ENCODE results near the gene TTC9C.

Gene TTC9C

GRCh38 chr11:62705880-62706849 is 22.1 kb upstream of the TTC9C start:
- peak; percentile 86 for ATAC-seq
- TF ChIP-seq PATZ1 (CRISPR knock-in tag; IDR thresholded peaks at IDR 0.05; ENCODE audit: borderline replicate concordance) (peak; percentile 93; the same call in 1 of the 2 replicates), ZNF565 (CRISPR knock-in tag; conservative IDR thresholded peaks at IDR 0.05; ENCODE audit: low read depth) (peak; percentile 71; the same call in 1 of the 2 replicates), TOX (CRISPR knock-in tag; IDR thresholded peaks at IDR 0.05; ENCODE audit: borderline replicate concordance) (no peak), GLIS3 (CRISPR knock-in tag; IDR thresholded peaks at IDR 0.05) (0 out of 2 replicates have a peak, but pooled peaks have one; percentile 13)

DNA sequence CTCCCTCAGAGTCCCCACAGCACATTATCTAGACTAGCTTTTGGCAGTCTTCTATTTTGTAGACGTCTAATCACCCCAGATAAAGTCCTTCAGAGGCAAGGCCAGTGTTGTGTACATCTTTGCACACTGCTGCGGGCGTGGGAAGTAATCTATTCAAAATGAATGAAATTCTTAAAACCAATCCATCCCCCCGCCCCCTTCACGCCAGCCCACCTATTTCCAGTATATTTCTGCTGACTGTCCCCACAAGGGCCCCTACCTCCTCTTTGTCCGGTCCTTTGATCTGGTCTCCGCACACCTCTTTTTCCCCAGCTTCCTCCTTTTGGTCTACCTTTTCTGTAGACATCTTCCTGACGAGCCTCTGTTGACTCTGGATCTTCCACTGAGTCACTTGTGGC is 21.4 kb upstream of the TTC9C start:
- TF ChIP-seq, protein P1, sequence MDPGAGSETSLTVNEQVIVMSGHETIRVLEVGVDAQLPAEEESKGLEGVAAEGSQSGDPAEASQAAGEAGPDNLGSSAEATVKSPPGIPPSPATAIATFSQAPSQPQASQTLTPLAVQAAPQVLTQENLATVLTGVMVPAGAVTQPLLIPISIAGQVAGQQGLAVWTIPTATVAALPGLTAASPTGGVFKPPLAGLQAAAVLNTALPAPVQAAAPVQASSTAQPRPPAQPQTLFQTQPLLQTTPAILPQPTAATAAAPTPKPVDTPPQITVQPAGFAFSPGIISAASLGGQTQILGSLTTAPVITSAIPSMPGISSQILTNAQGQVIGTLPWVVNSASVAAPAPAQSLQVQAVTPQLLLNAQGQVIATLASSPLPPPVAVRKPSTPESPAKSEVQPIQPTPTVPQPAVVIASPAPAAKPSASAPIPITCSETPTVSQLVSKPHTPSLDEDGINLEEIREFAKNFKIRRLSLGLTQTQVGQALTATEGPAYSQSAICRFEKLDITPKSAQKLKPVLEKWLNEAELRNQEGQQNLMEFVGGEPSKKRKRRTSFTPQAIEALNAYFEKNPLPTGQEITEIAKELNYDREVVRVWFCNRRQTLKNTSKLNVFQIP (CRISPR knock-in tag; IDR thresholded peaks at IDR 0.05; ENCODE audit: borderline replicate concordance, low read depth) = no peak
- TF ChIP-seq RARB (CRISPR knock-in tag; IDR thresholded peaks at IDR 0.05) (no peak), TOX (CRISPR knock-in tag; IDR thresholded peaks at IDR 0.05; ENCODE audit: borderline replicate concordance) (no peak), GLIS3 (CRISPR knock-in tag; IDR thresholded peaks at IDR 0.05) (no peak), OSR1 (CRISPR knock-in tag; IDR thresholded peaks at IDR 0.05) (no peak), ISL1 (CRISPR knock-in tag; IDR thresholded peaks at IDR 0.05) (no peak), ZFP30 (CRISPR knock-in tag; IDR thresholded peaks at IDR 0.05) (no peak)
- TF ChIP-seq, protein P2, sequence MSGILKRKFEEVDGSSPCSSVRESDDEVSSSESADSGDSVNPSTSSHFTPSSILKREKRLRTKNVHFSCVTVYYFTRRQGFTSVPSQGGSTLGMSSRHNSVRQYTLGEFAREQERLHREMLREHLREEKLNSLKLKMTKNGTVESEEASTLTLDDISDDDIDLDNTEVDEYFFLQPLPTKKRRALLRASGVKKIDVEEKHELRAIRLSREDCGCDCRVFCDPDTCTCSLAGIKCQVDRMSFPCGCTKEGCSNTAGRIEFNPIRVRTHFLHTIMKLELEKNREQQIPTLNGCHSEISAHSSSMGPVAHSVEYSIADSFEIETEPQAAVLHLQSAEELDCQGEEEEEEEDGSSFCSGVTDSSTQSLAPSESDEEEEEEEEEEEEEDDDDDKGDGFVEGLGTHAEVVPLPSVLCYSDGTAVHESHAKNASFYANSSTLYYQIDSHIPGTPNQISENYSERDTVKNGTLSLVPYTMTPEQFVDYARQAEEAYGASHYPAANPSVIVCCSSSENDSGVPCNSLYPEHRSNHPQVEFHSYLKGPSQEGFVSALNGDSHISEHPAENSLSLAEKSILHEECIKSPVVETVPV (CRISPR knock-in tag; IDR thresholded peaks at IDR 0.05) = no peak

DNA sequence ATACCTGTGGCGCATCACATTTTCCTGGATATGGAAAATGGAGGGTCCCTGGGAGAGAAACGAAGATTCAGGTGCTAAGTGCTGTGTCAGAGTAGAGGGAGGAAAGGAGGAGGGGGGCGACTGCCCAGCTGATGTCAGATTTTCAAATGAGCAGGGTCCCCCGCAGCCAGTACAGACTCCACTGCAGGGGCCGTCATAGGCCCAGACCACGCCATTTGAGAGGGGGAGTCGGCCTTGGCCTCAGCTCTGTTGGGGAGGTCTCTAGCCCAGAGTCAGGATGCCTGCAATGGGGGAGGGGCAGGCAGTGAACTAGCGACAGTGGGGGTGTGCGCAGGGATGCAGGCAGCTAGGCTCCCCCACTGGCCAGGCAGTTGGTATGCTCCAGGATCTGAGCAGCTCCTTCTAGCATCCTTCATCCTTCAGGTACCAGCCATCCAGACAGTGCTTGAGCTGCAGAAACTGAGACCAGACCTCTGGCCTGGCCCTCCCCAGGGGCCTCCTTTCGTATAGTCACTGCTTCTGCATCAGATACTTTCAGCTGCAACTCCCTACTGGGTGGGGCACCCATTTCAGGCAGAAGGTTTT is 20.9 kb upstream of the TTC9C start, which contains the start of the genes BSCL2 and GNG3:
BSCL2 (minus strand) TSS at position 148 of the 585 bp plus-strand sequence. CDS start 229 bp downstream, outside the sequence.
GNG3 (plus strand) TSS at position 400 of the 585 bp plus-strand sequence. CDS start 620 bp downstream, outside the sequence.
- ATAC-seq = no peak
- TF ChIP-seq OSR1 (CRISPR knock-in tag; IDR thresholded peaks at IDR 0.05) = no peak
- no peak for TF ChIP-seq ESRRG (CRISPR knock-in tag; IDR thresholded peaks at IDR 0.05)
- TF ChIP-seq ZFP30 (CRISPR knock-in tag; IDR thresholded peaks at IDR 0.05) = no peak
- TF ChIP-seq ZNF8 (CRISPR knock-in tag; IDR thresholded peaks at IDR 0.05) = no peak
- no peak for TF ChIP-seq ZNF565 (CRISPR knock-in tag; conservative IDR thresholded peaks at IDR 0.05; ENCODE audit: low read depth)
- no peak for TF ChIP-seq ARNTL (CRISPR knock-in tag; IDR thresholded peaks at IDR 0.05; ENCODE audit: borderline replicate concordance, low read depth)
- no peak for TF ChIP-seq ZC3H10 (CRISPR knock-in tag; IDR thresholded peaks at IDR 0.05)
- no peak for TF ChIP-seq CREB5 (CRISPR knock-in tag; IDR thresholded peaks at IDR 0.05; ENCODE audit: low read depth)
- TF ChIP-seq CSDC2 (CRISPR knock-in tag; IDR thresholded peaks at IDR 0.05) = no peak
- no peak for TF ChIP-seq GLIS3 (CRISPR knock-in tag; IDR thresholded peaks at IDR 0.05)
- no peak for TF ChIP-seq RARB (CRISPR knock-in tag; IDR thresholded peaks at IDR 0.05)
- TF ChIP-seq TCF4 (CRISPR knock-in tag; IDR thresholded peaks at IDR 0.05; ENCODE audit: borderline replicate concordance) = no peak

More for the DNA sequence above, 21.4 kb upstream of the TTC9C start:
- no peak for ATAC-seq

DNA sequence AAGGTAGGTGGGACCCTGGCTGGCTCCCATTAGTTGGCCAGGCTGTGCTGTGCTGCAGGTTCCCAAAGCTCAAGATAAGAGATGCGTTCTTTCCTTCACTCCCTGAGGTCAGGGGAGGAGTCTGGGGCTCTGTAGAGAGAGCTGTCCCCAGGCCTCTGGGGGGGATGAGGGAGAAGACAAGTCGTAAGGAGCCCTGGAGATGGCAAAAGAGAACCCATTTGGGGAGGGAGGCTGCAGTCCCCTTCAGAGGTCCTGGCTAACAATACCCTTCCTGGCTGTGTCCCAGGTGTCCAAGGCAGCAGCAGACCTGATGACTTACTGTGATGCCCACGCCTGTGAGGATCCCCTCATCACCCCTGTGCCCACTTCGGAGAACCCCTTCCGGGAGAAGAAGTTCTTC is 19.9 kb upstream of the TTC9C start:
- no peak for ATAC-seq
- TF ChIP-seq PPARA (CRISPR knock-in tag; IDR thresholded peaks at IDR 0.05; ENCODE audit: borderline replicate concordance) = no peak
- no peak for TF ChIP-seq BACH2 (CRISPR knock-in tag; IDR thresholded peaks at IDR 0.05; ENCODE audit: borderline replicate concordance)
- TF ChIP-seq, protein P2 (CRISPR knock-in tag; IDR thresholded peaks at IDR 0.05) = no peak
- no peak for TF ChIP-seq SNAI2 (CRISPR knock-in tag; IDR thresholded peaks at IDR 0.05)
- TF ChIP-seq RARB (CRISPR knock-in tag; IDR thresholded peaks at IDR 0.05) = no peak
